Dermis microvascular lymphatic vessel endothelial cell (primary cell): ENCODE measurements around the gene SYNJ2BP. TPM values are rescaled to one million over a fixed set of nuclear protein-coding genes. Genes with fewer than 3 reads are reported as not detected.

Experiments used
- DNase-seq, 2 donors: peaks; one replicate each; pipeline versions ENCODE4 v3.0.0 to v3.0.0-alpha.2; 2010; ENCODE audit warnings: low read depth in 2 of 2
- total RNA-seq: library from RNA; depleted of rRNA; stranded (reverse); fragments of >200 nt; gene quantifications from 2 replicates; pipeline ENCODE4 v1.2.1, GENCODE V29; 2014

SYNJ2BP gene
- total RNA-seq, 1 donor from 2014 or later: 16.8 TPM

DNA sequence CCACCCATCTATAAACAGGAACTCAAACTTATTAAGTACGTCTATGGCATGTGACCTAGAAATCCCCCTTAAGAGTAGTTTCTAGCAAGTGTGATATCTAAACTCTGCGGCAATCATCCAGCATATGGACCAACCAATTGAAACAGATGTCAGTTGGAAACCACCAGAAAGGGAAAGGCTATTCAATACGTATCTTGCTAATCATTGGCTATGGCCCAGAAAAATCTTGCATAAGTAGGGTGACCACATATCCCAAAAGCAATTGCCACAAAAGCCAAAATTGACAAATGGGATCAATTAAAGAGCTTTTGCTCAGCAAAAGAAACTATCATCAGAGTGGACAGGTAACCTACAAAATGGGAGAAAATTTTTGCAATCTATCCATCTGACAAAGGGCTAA is 24.2 kb downstream of the SYNJ2BP start:
- no peak for DNase-seq

GRCh38 chr14:70391493-70392391 is 25.1 kb downstream of the SYNJ2BP start:
- no peak for DNase-seq

DNA sequence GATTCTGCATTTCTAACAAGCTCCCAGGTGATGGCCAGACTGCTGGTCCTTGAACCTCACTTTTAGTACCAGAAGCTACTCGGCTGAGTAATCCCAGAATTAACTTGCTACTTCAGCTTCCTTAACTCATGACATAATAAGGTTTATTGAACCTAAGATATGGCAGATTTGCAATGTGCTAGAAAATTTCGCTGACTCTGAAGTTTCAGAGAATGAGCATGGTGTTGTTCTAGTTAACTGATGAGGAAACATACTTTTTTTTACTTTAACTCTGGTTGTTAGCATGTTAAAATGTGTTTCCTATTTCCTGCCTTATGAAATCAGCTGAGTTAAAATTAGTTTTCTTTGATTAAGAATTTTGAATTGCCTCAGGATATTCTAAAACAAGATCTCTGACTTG is 34.4 kb downstream of the SYNJ2BP start:
- DNase-seq: no peak

DNA sequence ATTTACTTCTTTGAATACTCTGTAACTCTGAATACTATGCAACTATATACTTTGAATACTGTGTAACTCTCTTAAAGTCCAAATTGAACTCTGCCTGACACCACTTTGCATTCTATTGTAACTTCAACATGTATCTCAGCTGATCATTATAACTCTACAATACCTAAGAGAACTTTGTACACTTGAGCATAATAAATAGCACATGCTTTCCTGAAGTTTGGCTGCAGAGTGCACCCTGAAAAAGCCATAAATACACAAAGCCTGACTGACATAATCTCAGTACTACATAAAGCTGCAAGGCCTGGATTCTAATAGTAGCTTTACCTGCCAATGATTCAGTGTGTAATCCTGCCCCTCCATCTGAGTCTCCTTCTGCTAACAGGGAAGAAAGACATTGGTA is 36.1 kb downstream of the SYNJ2BP start:
- DNase-seq: no peak

GRCh38 chr14:70378696-70379095 is 38.2 kb downstream of the SYNJ2BP start:
- no peak for DNase-seq

Other genes with a start within 250 kb of the SYNJ2BP start
- gene SLC8A3, start 228.1 kb downstream of the SYNJ2BP start, total RNA-seq: 0.13 and 0.25 TPM in 2 replicates
- gene COX16, start 57.4 kb downstream of the SYNJ2BP start, total RNA-seq: 30.6 and 42.2 TPM in 2 replicates
- 0.13 and 0.26 TPM in 2 replicates for gene ADAM21, start 35.1 kb upstream of the SYNJ2BP start, total RNA-seq
- gene ADAM20, start 117.9 kb upstream of the SYNJ2BP start, total RNA-seq: 0.13 and 0.76 TPM in 2 replicates
- gene MED6, start 183.6 kb upstream of the SYNJ2BP start, total RNA-seq: 17.7 and 23.6 TPM in 2 replicates
- gene TTC9, start 224.8 kb upstream of the SYNJ2BP start, total RNA-seq: 0.13 and 0.25 TPM in 2 replicates